PC-3 (cell line): ENCODE results near the gene GAMT. TPM values are rescaled to one million over a fixed set of nuclear protein-coding genes. Genes with fewer than 3 reads are reported as not detected.

Source experiments
- ATAC-seq: fragments of 200-7000 bp; cut with Tn5 transposase; 2 replicates; pipeline ENCODE4 v1.9.1; 2020; ENCODE audit warnings: mild to moderate bottlenecking, moderate library complexity
- BruUV-seq: library from RNA; stranded (reverse); fragments of 400-500 nt; replicated peaks from 2 replicates; lab custom pipeline; 2021; lab: Mats Ljungman, UMichigan
- CTCF ChIA-PET: fragments of 300-600 bp; sonication (Branson Sonifier 250); formaldehyde crosslinking; loops from one replicate; lab custom pipeline; 2022; ENCODE audit warnings: antibody characterized with exemption; lab: Charles Lee
- POLR2A ChIA-PET: fragments of 300-600 bp; sonication (Branson Sonifier 250); formaldehyde crosslinking; loops from one replicate; lab custom pipeline; 2022; ENCODE audit warnings: antibody characterized with exemption; ENCODE audit not compliant: unreplicated experiment; lab: Charles Lee
- DNase-seq: peaks from one replicate; pipeline ENCODE4 v3.0.0-alpha.2; 2015
- H2AFZ ChIP-seq: fragments of 300-600 bp; sonication (generic); 2 replicates; pipeline ENCODE4 v1.6.0; 2016; ENCODE audit warnings: antibody characterized with exemption, low read length
- H3F3A ChIP-seq: fragments of 300-600 bp; sonication (generic); one replicate; pipeline ENCODE4 v1.6.0; 2017; ENCODE audit warnings: antibody characterized with exemption, low read length, control low read depth, mild to moderate bottlenecking; ENCODE audit not compliant: unreplicated experiment
- H3K27ac ChIP-seq: fragments of 300-600 bp; sonication (generic); 2 replicates; pipeline ENCODE4 v1.5.1; 2016; ENCODE audit warnings: mild to moderate bottlenecking, low read length
- H3K27me3 ChIP-seq: fragments of 300-600 bp; sonication (generic); 2 replicates; pipeline ENCODE4 v1.6.1; 2016; ENCODE audit warnings: low read length, mixed read lengths
- H3K36me3 ChIP-seq: fragments of 300-600 bp; sonication (generic); 2 replicates; pipeline ENCODE4 v1.6.1; 2016; ENCODE audit warnings: low read depth, mixed run types, low read length, mixed read lengths
- H3K4me1 ChIP-seq: fragments of 300-600 bp; sonication (generic); 2 replicates; pipeline ENCODE4 v1.5.1; 2016; ENCODE audit warnings: low read length; ENCODE audit not compliant: insufficient read depth
- H3K4me2 ChIP-seq: fragments of 300-600 bp; sonication (generic); 2 replicates; pipeline ENCODE4 v1.6.0; 2016; ENCODE audit warnings: low read length
- H3K4me3 ChIP-seq: fragments of 300-600 bp; sonication (generic); 2 replicates; pipeline ENCODE4 v1.5.1; 2016; ENCODE audit warnings: mild to moderate bottlenecking, low read length, mixed read lengths
- H3K79me2 ChIP-seq: fragments of 300-600 bp; sonication (generic); 2 replicates; pipeline ENCODE4 v1.6.1; 2017; ENCODE audit warnings: low read length, mixed read lengths
- H3K9ac ChIP-seq: fragments of 300-600 bp; sonication (generic); 2 replicates; pipeline ENCODE4 v1.6.0; 2016; ENCODE audit warnings: mild to moderate bottlenecking, low read length
- H3K9me2 ChIP-seq: fragments of 300-600 bp; sonication (generic); replicated peaks from 2 replicates; pipeline ENCODE4 v1.6.1; 2016; ENCODE audit warnings: mixed run types, low read length, mixed read lengths
- H3K9me3 ChIP-seq: fragments of 300-600 bp; sonication (generic); 2 replicates; pipeline ENCODE4 v1.6.1; 2016; ENCODE audit warnings: low read length, mixed read lengths
- H4K20me1 ChIP-seq: fragments of 300-600 bp; sonication (generic); 2 replicates; pipeline ENCODE4 v1.6.1; 2016; ENCODE audit warnings: low read length, mixed read lengths
- CTCF ChIP-seq: fragments of 300-600 bp; sonication (generic); conservative IDR thresholded peaks from 2 replicates; pipeline ENCODE4 v1.5.1; 2017; ENCODE audit warnings: antibody characterized with exemption, low read depth, mild to moderate bottlenecking, low read length
- EZH2 ChIP-seq: fragments of 300-600 bp; sonication (generic); IDR thresholded peaks from one replicate; pipeline ENCODE4 v1.6.1; 2017; ENCODE audit warnings: antibody characterized with exemption, mild to moderate bottlenecking, low read length; ENCODE audit not compliant: unreplicated experiment
- EZH2phosphoT487 ChIP-seq: fragments of 300-600 bp; sonication (generic); IDR thresholded peaks from 2 replicates; pipeline ENCODE4 v1.6.1; 2018; ENCODE audit warnings: mild to moderate bottlenecking, antibody characterized with exemption, low read length, borderline replicate concordance
- intact Hi-C: fragments of 100-400 bp; cut with micrococcal nuclease; formaldehyde crosslinking; loops from 2 replicates; pipeline ENCODE4 v1.9.0; 2023
- total RNA-seq: library from RNA; depleted of rRNA; stranded (reverse); fragments of >200 nt; gene quantifications from 2 replicates; pipeline ENCODE4 v1.2.3, GENCODE V29; 2014

The GAMT gene
- total RNA-seq, 1 experiment from 2014 or later = 75.6 TPM

- ChIA-PET CTCF (no interaction called here), POLR2A (no interaction called here)
- Histone ChIP-seq H3K4me3 (no peak overlapping the region), H3K4me1 (no peaks in the 10 kb centered on the region), H4K20me1 (no peaks in the 10 kb centered on the region), H3K27ac (no peak overlapping the region), H3K4me2 (no peak overlapping the region), H3K27me3 (no peaks in the 10 kb centered on the region), H3K9me3 (no peaks in the 10 kb centered on the region), H3K9me2 (no peaks in the 10 kb centered on the region), H3K36me3 (no peaks in the 10 kb centered on the region), H2AFZ (no peak overlapping the region), H3K9ac (no peak overlapping the region), H3F3A (no peaks in the 10 kb centered on the region), H3K79me2 (no peaks in the 10 kb centered on the region)
- ATAC-seq (no peak), DNase-seq (no peak)
- TF ChIP-seq EZH2phosphoT487 (no peak), EZH2 (no peak), CTCF (no peak)
- intact Hi-C loops = no loop called here
- no TSS peak for BruUV-seq
Observed at GRCh38 chr19:1370579-1371361, 30.6 kb downstream of the GAMT start.

- H3K36me3 ChIP-seq = no peaks in the 10 kb centered on the region; the same call in 1 of the 2 replicates
- TF ChIP-seq CTCF = no peak
- no peak for TF ChIP-seq EZH2phosphoT487
- no peak for TF ChIP-seq EZH2
- DNase-seq (no peak), ATAC-seq (no peak)
- H3F3A ChIP-seq = no peaks in the 10 kb centered on the region
- H3K4me3 ChIP-seq = no peak overlapping the region
- H4K20me1 ChIP-seq = no peaks in the 10 kb centered on the region
- no peaks in the 10 kb centered on the region for H3K79me2 ChIP-seq
- no peaks in the 10 kb centered on the region for H3K9me3 ChIP-seq
- H3K27me3 ChIP-seq = no peaks in the 10 kb centered on the region
- ChIA-PET POLR2A (no interaction called here), CTCF (no interaction called here)
- H3K9ac ChIP-seq = no peak overlapping the region
- H3K4me1 ChIP-seq = no peaks in the 10 kb centered on the region
- no peaks in the 10 kb centered on the region for H3K9me2 ChIP-seq
- H3K4me2 ChIP-seq = no peak overlapping the region
- H3K27ac ChIP-seq = no peak overlapping the region
- no peak overlapping the region for H2AFZ ChIP-seq
- intact Hi-C loops = no loop called here
- BruUV-seq = no TSS peak
Observed at GRCh38 chr19:1369214-1369805, 32.0 kb downstream of the GAMT start.
